D721Med (cell line): ENCODE results near the gene ZBTB22.

Source experiments
- DNase-seq: peaks from one replicate; pipeline ENCODE4 v3.0.0; 2011; ENCODE audit warnings: low spot score; ENCODE audit not compliant: insufficient read length
- FAIRE-seq: peaks from 2 replicates; lab custom pipeline; 2011; peaks lifted over from hg19 to GRCh38; lab: Jason Lieb, UNC
- CTCF ChIP-seq: IDR thresholded peaks from 2 replicates; pipeline ENCODE4 v1.5.1; 2012; ENCODE audit warnings: mild to moderate bottlenecking, control low read depth; ENCODE audit not compliant: insufficient read depth; ENCODE audit errors: missing control alignments

The ZBTB22 gene

GRCh38 chr6:33314943-33315792, 2.4 kb downstream of the ZBTB22 start:
- no peak for FAIRE-seq
- TF ChIP-seq CTCF = no peak
- DNase-seq = no peak

GRCh38 chr6:33314515-33314942, 3.0 kb downstream of the ZBTB22 start:
- FAIRE-seq (no peak), DNase-seq (no peak)
- TF ChIP-seq CTCF = no peak

GRCh38 chr6:33313709-33314514, 3.6 kb downstream of the ZBTB22 start, which contains the start of gene TAPBP:
TSS of gene TAPBP (minus strand) at chr6:33314078. CDS start at chr6:33314041, 37 bp downstream.
- no peak for FAIRE-seq
- no peak for DNase-seq
- no peak for TF ChIP-seq CTCF

- no peak for FAIRE-seq
- no peak for TF ChIP-seq CTCF
- no peak for DNase-seq
These were observed 4.3 kb downstream of the ZBTB22 start for GRCh38 chr6:33313105-33313708.

- TF ChIP-seq CTCF = no peak
- no peak for FAIRE-seq
- peak; percentile 68 for DNase-seq
These were observed 5.0 kb downstream of the ZBTB22 start for GRCh38 chr6:33312361-33313104.

GRCh38 chr6:33306356-33306755, 11.2 kb downstream of the ZBTB22 start:
- DNase-seq (no peak), FAIRE-seq (no peak)
- TF ChIP-seq CTCF = no peak
